SHP77 treated with DMSO at 0.1 percent for 48 hours (cell line): ENCODE measurements around the gene THBS3.
"Not testable (repeated sequence)": the region's sequence is repeated elsewhere in the genome, so short reads cannot be mapped to it uniquely, and the experiment has no call there.

Experiments used
- DNase-seq: peaks from one replicate; lab custom pipeline; 2025; lab: John Stamatoyannopoulos, UW

The THBS3 gene

DNA sequence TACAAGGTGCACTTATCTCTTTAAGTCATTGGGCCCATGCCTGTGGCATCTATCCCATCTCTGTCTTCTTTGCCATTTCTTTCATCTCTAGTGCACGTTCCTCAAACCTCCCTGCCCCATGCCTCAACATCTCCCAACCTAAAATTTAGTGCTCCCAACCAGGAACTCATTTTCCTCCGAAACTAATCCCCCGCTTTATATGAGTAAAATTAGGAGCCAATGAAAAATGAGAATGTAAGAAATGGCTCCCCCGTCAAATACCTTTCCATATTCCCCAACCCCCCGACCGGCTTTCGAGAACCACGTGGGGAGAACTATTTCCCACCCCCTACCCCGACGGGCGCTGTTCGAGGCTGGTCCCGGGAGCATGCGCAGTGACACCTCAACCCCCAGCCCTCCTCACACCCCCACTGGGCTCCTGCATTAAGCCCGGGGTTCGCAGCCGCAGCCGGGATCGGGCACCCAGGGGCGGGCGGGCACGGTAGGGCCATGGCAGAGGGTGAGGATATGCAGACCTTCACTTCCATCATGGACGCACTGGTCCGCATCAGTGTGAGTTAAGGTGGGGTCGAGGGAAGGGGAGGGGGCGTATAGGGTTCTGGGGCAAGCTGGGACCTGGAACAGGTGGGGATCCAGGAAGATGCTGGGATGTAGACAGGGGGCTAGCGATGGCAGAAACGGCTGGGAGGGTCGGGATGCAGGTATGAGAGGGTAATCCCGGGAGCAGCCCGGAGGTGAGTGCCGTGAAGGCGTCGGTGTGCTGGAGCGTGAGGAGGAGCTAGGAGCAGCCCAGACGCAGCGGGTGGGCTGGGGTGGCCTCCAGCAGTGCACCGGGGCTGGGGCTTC lies 34.0 kb downstream of the THBS3 start, which contains the start of gene TRIM46:
TRIM46 (plus strand) TSS at position 372 of the 846 bp plus-strand sequence; CDS start at position 490, 118 bp downstream.
- no peak for DNase-seq

DNA sequence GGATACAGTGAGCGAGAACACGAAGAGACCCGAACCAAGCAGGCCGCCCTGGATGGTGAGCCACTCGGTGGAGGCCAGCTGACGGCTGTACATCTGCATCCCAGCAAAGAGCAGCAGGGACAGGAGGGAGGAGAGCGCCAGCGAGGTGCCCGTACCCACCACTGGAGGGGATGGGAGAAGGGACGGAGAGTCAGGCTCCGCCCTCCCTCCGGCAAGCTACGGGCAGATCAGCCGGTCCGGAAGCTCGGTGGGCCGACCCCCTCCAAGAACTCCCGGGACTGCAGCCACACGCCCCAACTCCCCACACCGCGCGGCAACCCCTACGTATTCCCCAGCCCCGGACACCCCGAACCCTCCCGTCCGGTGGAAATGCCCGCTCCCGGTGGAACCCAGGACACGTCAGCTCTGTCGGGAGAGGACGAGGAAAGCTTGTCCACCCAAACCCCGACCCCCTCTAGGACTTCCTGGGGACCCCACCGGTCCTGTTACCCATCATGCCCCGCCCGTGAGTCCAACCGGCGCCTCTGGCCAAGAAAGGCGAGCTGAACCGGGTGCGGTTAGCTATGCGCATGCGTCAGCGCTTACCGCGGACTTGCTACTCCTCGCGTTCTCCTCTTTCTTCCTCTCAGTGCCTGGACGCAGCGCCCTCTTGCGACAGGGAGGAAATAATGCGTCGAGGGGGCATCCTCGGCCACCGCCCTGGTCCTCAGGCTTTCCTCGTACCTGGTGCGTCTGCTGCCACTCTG lies 34.8 kb downstream of the THBS3 start, which contains the start of gene KRTCAP2:
KRTCAP2 (minus strand) TSS at position 573 of the 746 bp plus-strand sequence; CDS start at position 493, 80 bp downstream.
- peak; percentile 99 for DNase-seq

DNA sequence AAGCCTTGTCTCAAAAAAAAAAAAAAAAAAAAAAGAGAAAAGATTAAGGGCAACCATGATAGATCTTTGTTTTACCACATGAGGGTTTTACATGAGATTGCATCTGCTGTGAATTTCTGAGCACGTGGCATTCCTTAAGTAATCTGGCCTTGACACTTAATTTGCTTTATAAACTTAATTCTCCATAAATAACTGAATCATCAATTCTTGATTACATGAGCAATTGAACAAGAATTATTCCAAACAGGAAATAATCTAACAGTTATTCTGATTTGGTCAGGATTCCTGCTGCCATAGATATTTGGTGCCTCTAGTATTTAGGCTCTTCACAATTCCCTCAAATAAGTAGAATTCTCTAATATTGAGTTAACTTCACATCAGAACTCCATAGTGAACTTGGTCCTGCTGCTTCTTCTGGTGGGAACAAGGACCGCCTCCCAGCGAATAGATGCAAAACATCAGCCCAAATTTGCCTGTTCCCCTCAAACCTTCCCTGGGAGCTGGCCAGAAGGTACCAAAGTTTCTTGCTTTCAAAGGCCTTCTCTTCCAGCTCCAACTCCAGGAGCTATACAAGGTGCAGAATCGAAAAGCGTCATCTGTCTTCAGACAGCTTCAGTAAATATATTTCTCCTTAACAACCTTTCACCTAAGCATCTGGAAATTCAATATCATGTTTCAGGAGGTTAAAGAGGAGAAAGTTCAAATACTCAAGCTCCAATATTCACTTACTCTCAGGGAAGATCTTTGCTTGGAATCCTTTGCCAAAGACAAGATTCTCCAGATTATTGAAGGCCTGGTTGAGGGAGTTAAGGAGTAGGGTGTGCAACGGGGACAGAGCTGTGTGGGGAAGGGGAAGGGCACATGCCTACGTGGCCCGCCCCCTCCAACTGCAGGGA lies 35.6 kb downstream of the THBS3 start:
- no peak for DNase-seq

DNA sequence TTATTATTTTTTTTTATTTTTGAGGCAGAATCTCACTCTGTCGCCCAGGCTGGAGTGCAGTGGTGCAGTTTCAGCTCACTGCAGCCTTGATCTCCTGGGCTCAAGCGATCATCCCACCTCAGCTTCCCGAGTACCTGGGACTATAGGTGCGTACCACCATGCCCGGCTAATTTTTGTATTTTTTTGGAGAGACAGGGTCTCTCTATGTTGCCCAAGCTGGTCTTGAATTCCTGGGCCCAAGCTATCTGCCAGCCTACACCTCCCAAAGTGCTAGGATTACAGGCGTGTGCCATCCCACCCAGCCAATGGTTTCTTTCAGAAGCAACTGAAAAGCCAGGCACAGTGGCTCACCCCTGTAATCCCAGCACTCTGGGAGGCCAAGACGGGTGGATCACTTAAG lies 36.9 kb downstream of the THBS3 start:
- no peak for DNase-seq

DNA sequence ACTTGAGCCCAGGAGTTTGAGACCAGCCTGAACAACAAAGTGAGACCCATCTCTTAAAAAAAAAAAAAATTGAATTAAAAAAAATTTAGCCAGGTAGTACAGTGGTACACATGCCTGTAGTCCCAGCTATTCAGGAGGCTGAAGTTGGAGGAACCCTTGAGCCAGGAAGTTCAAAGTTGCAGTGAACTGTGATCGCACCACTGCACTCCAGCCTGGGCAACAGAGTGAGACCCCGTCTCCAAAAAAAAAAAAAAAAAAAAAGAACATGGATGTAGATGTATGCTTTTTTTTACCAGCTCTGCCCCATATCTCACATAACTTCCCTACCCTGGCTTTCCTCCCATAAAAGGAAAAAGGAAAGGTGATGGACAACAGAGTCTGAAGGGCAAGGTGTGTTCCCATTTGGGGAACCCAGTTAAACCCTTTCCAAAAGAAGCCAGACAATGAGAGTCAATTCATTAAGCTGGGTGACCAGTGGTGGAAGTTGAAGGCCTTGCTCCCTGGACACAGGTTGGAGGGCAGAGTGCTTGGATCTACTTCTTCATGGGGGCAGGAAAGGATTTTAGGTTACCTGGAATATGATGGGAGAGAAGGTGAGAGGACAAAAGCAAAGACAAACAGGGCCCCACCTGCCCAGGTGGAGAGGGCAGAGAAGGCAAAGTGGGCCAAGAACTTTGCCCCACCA lies 37.5 kb downstream of the THBS3 start:
- no peak for DNase-seq

DNA sequence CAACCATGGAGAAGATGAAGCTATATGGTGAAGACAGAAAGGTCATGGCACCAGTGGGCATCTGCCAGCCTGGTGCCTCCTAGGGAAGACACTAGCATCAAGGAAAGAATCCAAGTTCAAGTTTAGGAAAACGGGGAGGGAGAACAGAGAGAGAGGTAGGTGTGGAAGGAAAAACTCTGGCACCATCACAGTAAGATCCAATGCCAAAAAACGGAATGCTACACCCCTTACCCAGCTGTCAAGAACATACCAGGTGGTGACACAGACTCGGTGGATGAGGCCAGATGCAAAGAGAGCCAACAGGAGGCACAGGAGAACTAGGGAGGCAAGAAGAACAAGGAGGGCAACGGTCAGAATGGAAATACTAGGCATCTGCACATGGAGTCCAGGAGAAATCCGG lies 38.2 kb downstream of the THBS3 start:
- no peak for DNase-seq

DNA sequence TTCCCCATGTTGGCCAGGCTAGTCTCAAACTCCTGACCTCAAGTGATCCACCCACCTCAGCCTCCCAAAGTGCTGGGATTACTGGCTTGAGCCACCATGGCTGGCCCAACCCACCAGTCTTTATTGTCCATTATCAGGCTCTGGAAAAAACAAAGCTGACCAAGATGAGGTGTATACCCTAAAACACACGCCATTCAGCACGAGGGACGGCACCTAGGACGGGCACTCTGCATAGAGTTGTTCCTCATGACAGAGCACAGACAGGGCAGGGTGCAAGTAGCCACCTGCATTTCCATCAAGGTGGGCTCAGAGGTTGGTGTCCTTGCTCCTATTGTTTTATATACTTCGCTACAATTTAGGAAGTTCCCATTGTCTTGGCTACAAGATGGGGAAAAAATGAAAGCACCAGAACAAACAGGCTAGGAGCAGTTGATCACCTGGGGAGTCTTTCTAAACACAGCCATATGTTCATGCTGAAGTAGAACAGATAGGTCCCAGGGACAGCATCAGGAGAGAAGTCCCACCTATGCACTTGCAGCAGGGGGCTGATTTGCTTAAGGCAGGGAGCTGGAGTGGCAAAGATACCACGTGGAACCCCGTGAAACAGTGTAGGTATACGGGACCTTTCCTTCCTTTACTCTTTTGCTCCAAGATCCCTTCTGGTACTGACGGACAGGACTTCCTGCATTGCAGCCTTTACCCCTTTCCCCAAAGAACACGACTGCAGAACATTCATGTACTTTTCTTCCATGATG lies 39.1 kb downstream of the THBS3 start:
- DNase-seq = no peak

DNA sequence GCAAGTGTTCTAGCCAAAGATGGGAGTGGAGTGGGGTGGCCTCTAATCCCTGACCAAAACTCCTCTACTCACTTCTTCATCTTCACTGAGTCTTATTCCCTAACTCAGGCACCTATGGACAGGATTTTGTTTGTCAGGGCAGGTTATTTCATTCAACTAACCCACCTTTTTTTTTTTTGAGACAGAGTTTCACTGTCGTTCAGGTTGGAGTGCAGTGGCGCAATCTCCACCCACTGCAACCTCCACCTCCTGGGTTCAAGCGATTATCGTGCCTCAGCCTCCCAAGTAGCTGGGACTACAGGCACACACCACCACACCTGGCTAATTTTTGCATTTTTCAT lies 39.6 kb downstream of the THBS3 start:
- not testable (repeated sequence) for DNase-seq

DNA sequence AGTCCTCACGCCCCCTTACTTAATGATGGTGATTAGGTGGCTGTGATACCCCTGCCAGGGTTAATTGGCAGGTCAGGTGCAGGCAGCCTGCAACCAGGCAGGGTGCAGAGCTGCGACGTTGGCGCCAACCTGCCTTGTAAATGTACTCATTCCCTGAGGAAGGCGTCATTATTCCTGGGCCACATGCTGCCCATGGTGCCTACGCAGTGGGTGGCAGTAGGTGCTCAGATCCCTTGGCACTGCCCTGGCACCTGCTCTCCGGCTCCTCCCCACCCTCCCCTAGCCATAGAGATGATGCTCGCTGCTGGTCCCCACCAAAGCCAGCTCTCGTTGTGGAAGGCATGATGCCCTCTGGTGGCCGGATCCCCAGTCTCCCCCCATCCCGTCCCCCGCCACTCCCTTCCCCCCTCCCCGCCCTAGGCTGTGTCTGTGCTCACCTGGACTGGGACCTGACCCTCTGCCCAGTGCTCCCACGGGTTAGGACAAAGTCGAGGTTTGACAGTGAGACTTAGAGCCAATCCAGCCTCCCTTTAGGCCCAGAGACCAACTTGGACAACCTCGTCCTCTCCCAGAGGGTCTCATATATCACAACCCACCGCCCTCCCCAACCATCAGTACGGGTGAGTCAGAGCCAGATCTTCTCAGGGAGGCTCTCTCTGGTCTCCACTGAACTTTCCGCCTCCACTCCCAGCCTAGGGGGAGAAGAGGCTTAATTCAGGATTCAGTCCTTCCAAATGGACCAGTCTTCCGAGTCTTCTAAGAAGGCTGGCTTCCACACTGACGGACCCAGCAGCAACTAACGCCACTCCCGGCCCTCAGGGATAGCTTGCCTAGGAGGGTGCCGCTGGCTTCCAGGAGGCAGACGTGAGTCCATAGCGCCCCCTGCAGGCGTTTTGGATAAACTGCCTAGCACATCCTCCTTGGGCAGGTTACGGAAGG lies 40.3 kb downstream of the THBS3 start:
- DNase-seq = peak; percentile 93

DNA sequence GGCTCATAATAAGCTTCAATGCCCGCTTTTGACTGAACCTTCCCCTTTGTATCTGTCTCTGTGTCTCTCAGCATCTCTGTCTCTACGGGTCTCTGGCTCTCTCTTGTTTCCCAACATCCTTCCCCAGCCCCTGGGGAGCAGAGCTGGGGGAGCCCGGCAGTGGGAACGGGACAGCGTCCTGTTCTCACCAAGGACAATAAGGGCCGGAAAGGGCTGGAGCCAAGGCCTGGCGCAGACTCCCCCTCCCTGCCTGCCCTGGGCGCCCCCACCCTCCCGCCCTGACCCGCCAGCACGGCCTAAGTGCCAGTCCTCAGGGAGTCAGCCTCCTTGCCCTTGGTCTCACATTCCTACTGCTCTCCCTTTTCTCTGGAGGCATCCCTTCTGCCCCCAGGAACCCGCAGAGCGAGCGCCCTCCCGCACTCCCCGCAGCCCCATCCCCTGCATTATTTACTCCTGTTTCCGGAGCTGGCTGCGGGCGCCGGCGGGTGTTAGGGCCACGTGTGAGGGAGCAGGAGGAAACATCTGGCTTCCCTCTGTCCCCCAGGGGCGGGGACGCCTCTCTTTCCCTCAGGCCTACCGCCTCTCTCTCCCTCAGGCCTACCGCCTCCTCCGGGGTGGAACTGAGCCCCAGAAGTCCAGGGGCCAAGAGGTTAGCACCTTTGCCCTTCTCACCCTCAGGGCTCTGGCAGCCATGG lies 41.1 kb downstream of the THBS3 start:
- DNase-seq = peak; percentile 66

DNA sequence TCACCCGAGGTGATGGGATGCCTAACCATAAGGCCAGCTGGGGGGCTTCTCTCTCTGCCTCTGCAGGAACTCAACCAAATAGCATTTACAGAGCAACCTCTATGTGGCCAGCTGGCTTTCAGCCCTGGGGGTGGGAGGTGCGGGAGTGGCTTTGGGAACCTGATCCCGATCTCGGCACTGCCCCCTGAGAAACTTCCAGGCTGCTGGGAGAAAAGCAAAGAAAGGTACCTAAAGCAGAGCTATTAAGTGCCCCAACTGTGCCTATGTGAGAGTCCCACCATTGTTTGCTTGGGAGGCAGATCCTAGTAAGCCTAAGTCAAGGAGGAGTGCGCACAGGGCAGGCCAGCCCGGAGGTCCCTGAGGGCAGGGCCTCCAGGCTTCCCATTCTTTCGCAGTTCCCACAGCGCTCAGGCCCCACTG lies 41.6 kb downstream of the THBS3 start:
- no peak for DNase-seq

DNA sequence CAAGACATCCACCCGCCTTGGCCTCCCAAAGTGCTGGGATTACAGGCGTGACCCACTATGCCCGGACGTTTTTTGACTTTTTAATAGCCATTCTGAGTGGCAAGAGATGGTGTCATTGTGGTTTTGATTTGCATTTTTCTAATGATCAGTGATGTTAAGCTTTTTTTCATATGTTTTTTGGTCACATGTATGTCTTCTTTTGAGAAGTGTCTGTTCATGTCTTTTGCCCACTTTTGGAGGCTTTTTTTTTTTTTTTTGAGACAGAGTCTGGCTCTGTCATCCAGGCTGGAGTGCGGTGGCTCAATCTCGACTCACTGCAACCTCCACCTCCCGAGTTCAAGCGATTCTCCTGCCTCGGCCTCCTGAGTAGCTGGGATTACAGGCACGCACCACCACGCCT lies 43.1 kb downstream of the THBS3 start:
- DNase-seq = not testable (repeated sequence)

DNA sequence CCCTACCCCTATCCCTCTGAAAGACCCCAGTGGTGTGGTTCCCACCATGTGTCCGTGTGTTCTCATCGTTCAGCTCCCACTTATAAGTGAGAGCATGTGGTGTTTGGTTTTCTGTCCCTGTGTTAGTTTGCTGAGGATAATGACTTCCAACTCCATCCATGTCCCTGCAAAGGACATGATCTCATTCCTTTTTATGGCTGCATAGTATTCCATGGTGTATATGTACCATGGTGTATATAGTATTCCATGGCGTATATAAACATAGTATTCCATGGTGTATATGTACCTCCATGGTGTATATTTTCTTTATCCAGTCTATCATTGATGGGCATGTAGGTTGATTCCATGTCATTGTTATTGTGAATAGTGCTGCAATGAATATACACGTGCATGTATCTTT lies 43.9 kb downstream of the THBS3 start:
- DNase-seq = not testable (repeated sequence)

DNA sequence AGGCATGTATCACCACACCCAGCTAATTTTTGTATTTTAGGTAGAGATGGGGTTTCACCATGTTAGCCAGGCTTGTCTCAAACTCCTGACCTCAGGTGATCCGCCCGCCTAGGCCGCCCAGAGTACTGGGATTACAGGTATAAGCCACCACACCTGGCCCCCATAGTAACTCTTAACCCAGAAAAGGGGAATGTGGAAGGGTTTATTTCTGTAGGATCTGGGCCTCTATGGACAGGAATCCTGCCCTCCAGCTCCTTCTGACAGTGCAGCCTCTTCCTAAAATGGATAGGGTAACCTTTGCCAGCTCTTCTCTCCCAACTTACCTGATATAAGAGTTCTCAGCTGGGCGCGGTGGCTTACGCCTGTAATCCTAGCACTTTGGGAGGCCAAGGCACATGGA lies 45.1 kb downstream of the THBS3 start:
- not testable (repeated sequence) for DNase-seq

DNA sequence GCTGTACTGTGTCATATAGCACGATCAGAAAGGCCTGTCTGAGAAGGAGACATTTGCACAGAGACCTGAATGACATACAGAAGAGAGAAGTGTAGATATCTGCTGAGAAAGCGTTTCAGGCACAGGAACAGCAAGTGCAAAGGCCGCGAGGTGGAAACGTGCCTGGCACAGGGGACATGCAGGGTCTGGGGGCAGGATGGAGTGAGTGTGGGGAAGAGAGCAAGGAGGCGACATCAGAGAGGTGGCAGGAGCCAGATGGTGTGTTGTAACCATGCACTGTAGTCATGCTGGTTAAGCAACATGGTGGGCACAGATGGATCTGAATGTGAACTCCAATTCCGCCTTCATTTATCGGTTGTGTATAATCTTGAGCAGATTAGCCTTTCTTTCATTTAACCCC lies 47.6 kb downstream of the THBS3 start:
- DNase-seq = no peak

DNA sequence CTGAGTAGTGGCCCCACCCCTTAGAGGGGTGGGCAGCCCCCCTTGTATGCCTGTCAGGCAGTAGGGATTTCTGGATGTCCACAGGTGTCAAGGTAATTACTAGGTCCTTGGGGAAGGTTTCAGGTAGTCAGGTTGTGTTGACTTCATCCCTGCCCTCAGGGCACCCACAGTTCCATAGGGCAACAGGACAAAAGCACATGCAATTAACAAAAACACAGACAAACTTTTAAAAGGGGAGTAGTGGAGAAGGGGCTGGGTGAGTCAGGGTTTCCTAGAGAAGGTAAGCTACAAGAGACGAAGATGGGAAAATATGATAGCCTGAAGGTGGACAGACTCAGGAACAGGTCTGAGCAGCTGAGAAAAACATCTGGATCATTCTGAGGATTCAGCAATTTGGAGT lies 48.7 kb downstream of the THBS3 start:
- no peak for DNase-seq

DNA sequence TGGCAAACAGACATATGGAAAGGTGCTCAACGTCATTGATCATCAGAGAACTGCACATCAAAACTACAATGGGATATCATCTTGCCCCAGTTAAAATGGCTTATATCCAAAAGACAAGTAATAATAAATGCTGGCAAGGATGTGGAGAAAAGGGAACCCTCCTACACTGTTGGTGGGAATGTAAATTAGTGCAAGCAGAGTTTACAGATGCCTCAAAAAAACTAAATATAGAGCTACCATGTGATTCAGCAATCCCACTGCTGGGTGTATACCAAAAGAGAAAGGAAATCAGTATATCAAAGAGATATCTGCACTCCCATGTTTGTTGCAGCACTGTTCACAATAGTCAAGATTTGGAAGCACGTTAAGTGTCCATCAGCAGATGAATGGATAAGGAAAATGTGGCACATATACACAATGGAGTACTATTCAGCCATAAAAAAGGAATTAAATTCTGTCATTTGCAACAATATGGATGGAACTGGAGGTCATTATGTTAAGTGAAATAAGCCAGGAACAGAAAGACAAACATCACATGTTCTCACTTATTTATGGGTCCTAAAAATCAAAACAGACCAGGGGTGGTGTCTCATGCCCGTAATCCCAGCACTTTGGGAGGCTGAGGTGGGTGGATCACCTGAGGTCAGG lies 51.6 kb downstream of the THBS3 start:
- DNase-seq = not testable (repeated sequence)
